HEK293T (cell line): ENCODE data around the gene TNFSF9.

Source experiments
- FOXA1 ChIP-seq: fragments of 450-650 bp; IDR thresholded peaks from 2 replicates; pipeline ENCODE4 v1.6.1; 2016; ENCODE audit warnings: mild to moderate bottlenecking
- TARDBP ChIP-seq: fragments of 450-650 bp; IDR thresholded peaks from 2 replicates; pipeline ENCODE4 v1.6.1; 2016
- ZNF384 ChIP-seq: fragments of 450-650 bp; IDR thresholded peaks from 2 replicates; pipeline ENCODE4 v1.6.1; 2016

- no peak for TF ChIP-seq TARDBP
- TF ChIP-seq FOXA1, result no peak
- TF ChIP-seq ZNF384, result no peak
Measured at GRCh38 chr19:6556043-6556449, 25.2 kb downstream of the TNFSF9 start.
